Activated naive CD4-positive, alpha-beta T cell treated with anti-CD3 and anti-CD28 coated beads, Interleukin-2, amount 50 U/mL, for 16 hours (primary cell): Measurements from ENCODE around the gene HRH3.

Experiments
- DNase-seq: peaks from one replicate; pipeline ENCODE4 v3.0.0-alpha.2; 2020

Gene HRH3

DNA sequence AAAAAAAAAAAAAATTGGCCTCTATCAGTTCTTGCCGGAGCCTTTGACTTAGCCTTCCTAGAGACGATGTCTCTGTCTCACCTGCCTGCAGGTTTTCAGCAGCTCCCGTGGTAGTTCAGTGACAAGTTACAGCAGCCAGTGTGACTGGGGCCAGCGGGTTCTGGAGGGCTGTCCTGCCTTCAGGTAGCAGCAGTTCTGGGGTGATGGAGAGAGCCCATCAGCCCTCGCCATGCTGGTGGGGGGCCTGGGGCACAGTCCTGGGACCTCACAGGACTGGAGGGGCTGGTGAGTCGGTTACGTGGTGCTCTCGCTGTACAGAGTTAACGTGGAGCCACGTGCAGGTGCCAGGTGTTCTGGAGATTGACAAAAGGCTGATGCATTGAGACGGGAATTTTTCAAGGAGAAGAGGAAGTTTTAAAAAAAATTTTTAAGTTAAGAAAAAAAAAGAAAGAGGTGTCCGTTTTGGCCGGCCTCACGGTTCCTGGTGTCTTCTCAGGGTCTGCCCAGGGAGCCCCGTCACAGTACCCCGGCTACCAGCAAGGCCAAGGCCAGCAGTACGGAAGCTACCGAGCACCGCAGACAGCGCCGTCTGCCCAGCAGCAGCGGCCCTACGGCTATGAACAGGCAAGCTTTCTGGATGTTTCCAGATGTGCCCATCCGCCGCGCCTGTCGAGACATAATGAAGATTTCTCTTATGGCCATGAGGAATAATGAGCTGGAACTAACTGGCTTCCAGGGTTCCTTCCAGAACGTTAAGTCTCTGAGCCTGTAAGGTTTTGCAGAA is 45.9 kb downstream of the HRH3 start:
- DNase-seq: no peak

DNA sequence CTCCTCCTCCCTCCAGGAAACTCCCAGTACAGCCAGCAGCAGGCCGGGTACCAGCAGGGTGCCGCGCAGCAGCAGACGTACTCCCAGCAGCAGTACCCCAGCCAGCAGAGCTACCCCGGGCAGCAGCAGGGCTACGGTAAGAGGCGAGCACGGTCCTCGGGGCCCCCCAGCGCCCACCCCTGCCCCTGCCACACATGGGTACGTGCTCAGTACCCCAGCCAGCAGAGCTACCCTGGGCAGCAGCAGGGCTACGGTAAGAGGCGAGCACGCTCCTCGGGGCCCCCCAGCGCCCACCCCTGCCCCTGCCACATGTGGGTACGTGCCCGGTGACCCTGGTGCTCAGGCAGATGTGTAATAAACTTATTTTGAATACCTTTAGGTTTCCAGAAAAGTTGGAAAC is 47.4 kb downstream of the HRH3 start:
- no peak for DNase-seq

DNA sequence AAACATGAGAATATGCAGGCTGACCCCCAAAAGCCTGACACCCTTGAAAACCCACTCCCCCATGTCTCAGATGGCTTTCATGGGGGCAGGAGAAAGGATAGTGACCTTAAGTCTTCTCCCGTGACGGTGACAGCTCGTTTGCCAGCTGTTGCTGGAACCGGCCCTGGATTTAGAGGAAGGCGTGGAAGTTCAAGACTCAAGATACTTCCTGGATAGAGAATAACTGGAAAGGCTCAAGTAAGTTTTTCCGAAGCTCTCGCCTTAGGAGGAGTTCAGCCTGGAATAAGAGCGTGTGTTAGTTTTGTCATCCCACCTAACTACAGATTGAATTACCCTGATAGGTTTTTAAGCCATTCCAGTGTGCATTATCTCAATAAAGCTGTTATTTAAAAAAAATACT is 48.8 kb downstream of the HRH3 start:
- DNase-seq: no peak

DNA sequence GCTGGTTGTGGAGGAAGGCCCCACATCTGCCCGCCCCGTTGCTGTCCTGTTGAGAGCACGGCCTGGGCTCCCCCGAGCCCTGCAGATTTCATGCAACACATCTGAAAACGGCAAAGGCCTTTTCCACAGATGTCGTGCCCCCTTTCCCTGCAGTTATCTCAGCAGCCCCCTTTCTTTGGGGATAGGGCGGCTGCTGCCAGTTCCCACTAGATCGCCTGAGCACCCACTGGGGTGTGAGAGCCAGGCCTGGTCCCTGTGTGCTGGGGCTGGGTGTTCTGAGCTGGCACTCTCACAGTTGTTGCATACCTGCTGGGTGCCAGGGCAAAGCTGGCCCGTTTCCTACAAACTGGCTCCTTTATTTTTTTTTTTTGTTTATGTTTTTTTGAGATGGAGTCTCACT is 49.5 kb downstream of the HRH3 start:
- DNase-seq: no peak

DNA sequence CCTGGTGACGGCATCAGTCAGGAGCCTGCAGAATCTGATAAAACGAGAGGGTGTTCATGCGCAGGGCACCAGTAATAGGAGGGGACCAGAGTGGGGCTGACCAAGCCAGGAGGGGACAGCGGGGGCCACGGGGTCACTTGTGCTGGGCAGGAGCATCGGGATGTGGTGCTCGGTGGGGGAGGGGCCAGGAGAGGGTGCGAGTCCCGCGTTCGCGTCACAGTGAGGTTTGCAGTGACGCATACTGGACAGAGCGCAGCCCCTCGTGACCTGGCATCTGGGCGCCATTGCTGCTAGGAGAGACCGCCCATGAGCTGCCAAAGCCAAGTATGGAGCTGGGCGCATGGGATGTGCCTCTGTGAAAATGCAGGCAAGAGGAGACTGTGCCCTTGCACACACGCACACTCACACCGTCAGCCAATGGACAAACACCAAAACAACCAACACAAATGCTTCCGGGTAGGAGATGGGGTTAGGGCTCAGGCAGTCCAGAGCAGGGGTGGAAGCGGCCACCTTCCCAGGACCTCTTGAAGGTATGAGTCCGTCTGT is 51.1 kb downstream of the HRH3 start:
- DNase-seq: no peak

DNA sequence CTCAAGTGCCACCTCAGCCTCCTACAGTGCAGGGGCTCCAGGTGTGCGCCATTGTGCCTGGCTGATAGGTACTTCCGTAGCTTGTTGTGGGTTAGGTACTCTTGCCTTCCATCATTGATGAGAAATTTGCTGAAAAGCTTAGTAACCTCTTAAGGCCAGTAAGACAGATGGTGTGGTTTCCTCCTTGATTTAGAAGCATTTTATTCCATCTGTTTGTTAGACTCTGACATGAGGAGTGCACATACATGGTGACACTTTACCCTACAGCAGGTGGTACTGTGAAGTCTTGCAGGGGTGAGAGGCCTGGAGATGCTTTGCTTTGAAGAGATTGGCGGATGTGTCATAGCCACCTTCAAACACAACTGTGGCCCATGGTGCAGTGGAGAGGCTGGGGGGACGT is 52.0 kb downstream of the HRH3 start:
- DNase-seq: no peak

DNA sequence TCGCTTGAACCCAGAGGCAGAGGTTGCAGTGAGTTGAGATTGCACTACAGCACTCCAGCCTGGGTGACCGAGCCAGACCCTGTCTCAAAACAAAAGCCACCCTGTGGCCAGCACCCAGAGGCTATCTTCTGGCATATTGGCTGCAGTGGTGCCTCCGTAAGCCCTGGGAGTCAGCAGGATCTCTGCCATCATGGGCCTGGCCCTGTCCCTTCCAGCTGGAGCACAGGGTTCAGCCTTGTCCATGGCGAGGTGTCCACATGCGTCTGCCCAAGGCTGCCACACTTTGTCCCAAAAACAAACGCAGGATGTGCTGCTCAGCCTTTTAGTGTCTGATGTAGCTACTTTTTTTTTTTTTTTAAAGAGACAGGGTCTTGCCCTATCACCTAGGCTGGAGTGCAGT is 52.6 kb downstream of the HRH3 start:
- DNase-seq: no peak

DNA sequence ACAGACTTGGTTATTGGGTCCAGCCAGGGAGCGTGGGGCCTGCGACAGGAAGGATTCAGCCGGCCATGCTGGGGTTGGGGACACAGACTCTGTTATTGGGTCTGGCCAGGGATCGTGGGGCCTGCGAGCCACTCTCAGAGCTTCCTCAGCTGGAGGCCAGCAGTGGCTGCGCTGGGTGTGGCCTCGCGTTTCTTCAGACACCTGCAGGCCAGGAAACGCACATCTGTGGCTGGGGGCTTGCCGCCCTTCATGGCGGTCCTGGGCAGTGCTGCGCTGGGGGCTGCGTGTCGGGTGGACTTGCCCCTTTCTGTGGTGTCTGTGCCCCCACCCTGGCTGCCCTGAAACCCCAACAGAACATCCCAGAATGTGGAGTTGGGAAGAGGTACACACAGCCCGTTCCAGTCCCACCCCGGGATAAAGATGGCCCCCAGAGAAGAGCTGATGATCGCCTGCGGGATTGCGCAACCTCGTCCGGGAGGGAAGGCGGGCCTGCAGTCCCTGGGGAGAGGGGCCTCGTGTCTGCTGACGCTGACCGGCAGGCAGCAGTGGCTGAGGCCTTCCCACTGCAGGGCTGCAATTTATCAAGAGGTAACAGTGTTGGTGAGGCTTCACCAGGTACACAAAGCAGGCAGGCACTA is 54.2 kb downstream of the HRH3 start:
- DNase-seq: no peak
